ENCODE results near the gene POU6F2.

- TF ChIP-seq EP300 (IDR thresholded peaks at IDR 0.05) (no peak), CTCF (IDR thresholded peaks at IDR 0.05) (no peak)
Observed at GRCh38 chr7:39458061-39458745, 480.5 kb downstream of the POU6F2 start.
